ENCODE measurements around the gene TRAK1. TPM values are rescaled to one million over a fixed set of nuclear protein-coding genes. Genes with fewer than 3 reads are reported as not detected.

The TRAK1 gene
- total and polyA plus RNA-seq, 7 donors = 17.6 to 42.7 (median 31.8) TPM

DNA sequence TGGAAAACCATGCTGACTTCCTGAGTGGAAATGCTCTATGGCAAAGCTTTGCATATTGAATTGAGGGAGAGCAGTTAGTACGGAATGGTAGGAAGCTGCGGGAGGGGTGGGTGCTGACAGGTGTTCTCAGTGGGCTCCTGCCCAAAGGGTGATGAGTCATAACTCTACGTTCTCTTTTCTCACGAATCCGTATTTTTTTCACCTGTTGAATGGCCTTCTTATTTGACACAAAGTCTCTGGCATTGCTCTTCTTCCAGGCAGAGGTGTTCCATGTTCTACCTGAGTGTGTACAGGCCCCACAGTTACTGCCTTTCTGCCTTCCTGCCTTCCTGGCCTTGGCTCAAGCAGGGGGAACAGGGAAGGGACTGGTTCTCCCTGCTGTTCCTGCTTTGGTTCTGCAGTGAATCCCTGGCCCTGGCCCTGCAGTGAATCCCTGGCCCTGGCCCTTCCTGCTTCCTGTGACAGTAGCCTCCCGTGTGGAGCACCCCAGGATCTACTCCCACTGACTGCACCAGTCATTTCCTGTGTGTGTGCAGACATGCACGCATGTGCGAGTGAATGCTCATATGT is 31.9 kb downstream of the TRAK1 start:
- H3K9me3 ChIP-seq = no peaks in the 10 kb centered on the region
- H3K36me3 ChIP-seq = peaks cover 0 to 26% (median 6%) of the 10 kb centered on the region in 4 donors
- WGBS, 2 donors = 53 to 57% methylated on average over 8 of the region's 8 CpGs
- no peak overlapping the region for H3K4me3 ChIP-seq
- no peaks in the 10 kb centered on the region for H3K27me3 ChIP-seq
- H3K27ac ChIP-seq = no peak overlapping the region
- peaks cover 0 to 43% (median 30%) of the 10 kb centered on the region in 4 donors for H3K4me1 ChIP-seq
- intact Hi-C loops (cut with DNase I) = no loop called here
- peak; percentile 60 for DNase-seq
- TF ChIP-seq EP300 (IDR thresholded peaks at IDR 0.05) = no peak
- TF ChIP-seq POLR2A (IDR thresholded peaks at IDR 0.05) = no peak
- TF ChIP-seq POLR2AphosphoS5 (IDR thresholded peaks at IDR 0.05) = no peak
- TF ChIP-seq, protein P1, sequence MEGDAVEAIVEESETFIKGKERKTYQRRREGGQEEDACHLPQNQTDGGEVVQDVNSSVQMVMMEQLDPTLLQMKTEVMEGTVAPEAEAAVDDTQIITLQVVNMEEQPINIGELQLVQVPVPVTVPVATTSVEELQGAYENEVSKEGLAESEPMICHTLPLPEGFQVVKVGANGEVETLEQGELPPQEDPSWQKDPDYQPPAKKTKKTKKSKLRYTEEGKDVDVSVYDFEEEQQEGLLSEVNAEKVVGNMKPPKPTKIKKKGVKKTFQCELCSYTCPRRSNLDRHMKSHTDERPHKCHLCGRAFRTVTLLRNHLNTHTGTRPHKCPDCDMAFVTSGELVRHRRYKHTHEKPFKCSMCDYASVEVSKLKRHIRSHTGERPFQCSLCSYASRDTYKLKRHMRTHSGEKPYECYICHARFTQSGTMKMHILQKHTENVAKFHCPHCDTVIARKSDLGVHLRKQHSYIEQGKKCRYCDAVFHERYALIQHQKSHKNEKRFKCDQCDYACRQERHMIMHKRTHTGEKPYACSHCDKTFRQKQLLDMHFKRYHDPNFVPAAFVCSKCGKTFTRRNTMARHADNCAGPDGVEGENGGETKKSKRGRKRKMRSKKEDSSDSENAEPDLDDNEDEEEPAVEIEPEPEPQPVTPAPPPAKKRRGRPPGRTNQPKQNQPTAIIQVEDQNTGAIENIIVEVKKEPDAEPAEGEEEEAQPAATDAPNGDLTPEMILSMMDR (IDR thresholded peaks at IDR 0.05) = no peak

DNA sequence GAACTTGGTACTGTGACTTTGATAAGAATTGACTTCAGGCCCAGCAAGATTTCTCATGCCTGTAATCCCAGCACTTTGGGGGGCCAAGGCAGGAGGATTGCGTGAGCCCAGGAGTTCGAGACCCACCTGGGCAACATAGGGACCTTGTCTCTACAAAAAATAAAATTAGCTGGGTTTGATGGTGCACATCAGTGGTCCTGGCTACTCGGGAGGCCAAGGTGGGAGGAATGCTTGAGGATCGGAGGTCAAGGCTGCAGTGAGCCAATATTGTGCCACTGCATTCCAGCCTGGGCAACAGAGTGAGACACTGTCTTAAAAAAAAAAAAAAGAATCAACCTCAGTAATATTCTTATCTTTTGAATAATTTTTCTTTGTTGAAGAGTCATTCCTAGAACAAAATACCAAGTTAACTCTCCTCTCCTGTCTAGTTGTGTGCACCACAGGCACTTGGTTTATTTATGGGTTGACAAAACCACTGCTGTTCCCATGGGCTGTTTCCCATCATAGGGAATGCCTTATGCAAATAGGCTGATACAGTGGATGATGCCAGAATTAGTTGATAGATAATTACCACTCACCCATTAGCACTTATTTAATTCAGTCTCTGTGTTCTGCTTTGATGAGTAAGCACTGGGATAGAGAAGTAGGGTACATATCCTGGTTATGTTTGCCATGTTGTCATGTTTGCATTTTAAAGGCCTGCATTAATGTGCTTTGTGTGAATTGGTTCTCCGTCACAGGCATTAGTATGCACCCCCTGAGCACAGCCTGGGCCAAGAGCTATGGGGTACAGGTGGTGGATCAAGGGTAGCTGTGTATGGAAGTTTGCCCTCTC is 32.9 kb downstream of the TRAK1 start:
- Histone ChIP-seq H3K9me3 (no peaks in the 10 kb centered on the region), H3K27ac (no peak overlapping the region), H3K4me1 (peaks cover 0 to 40% (median 29%) of the 10 kb centered on the region in 4 donors), H3K36me3 (peaks cover 0 to 26% (median 6%) of the 10 kb centered on the region in 4 donors), H3K4me3 (no peak overlapping the region), H3K27me3 (no peaks in the 10 kb centered on the region)
- intact Hi-C loops (cut with DNase I) = no loop called here
- TF ChIP-seq POLR2A (IDR thresholded peaks at IDR 0.05) = no peak
- no peak for TF ChIP-seq POLR2AphosphoS5 (IDR thresholded peaks at IDR 0.05)
- no peak for TF ChIP-seq EP300 (IDR thresholded peaks at IDR 0.05)
- TF ChIP-seq, protein P1 (IDR thresholded peaks at IDR 0.05) = no peak
- peak; percentile 30 for DNase-seq
- 97% methylated on average over 5 of the region's 5 CpGs for WGBS, 2 donors

DNA sequence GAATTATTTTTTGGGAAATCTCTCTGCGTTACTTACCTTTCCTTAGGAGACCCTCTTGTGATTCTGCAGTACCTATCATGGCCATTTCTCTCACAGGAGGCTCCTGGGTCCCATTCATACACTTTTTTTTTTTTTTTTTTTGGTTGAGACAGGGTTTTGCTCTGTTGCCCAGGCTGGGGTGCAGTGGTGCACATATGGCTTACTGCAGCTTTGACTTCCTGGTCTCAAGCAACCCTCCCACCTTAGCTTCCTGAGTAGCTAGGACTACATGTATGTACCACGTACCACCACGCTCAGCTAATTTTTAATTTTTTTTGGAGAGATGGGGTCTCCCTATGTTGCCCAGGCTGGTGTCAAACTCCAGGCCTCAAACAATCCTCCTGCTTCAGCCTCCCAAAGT is 36.1 kb downstream of the TRAK1 start:
- H3K4me3 ChIP-seq = no peak overlapping the region
- intact Hi-C loops (cut with DNase I) = no loop called here
- DNase-seq = no peak
- TF ChIP-seq, protein P1 (IDR thresholded peaks at IDR 0.05) = no peak
- TF ChIP-seq POLR2A (IDR thresholded peaks at IDR 0.05) (no peak), EP300 (IDR thresholded peaks at IDR 0.05) (no peak), POLR2AphosphoS5 (IDR thresholded peaks at IDR 0.05) (no peak)
- no peak overlapping the region for H3K27ac ChIP-seq
- H3K36me3 ChIP-seq = peaks cover 0 to 26% (median 6%) of the 10 kb centered on the region in 4 donors
- no peaks in the 10 kb centered on the region for H3K27me3 ChIP-seq
- no peaks in the 10 kb centered on the region for H3K9me3 ChIP-seq
- H3K4me1 ChIP-seq = peaks cover 0 to 29% (median 18%) of the 10 kb centered on the region in 4 donors
- WGBS, 2 donors = 83 to 98% methylated on average over 3 of the region's 3 CpGs

DNA sequence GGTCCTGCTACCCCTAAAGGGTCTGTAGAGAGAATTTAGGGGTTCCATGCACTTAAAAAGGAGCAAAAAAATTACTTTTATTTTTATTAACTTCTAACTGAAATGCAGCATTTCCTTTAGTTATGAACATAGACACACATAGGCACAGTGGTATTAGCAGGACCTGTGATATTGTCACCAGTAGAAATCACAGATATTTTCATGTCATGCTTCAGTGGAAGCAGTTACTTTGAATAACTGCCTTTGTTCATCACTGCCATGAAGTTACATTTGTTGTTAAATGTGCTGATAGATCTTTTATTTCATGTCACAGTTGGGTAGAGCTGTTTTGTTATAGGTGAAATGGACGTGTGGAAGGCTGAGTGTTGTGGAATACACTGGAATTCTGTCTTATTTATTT is 37.4 kb downstream of the TRAK1 start:
- peaks cover 0 to 17% (median 10%) of the 10 kb centered on the region in 4 donors for H3K4me1 ChIP-seq
- peaks cover 0 to 26% (median 6%) of the 10 kb centered on the region in 4 donors for H3K36me3 ChIP-seq
- H3K9me3 ChIP-seq = no peaks in the 10 kb centered on the region
- H3K4me3 ChIP-seq = no peak overlapping the region
- H3K27ac ChIP-seq = no peak overlapping the region
- no peak for TF ChIP-seq EP300 (IDR thresholded peaks at IDR 0.05)
- no peak for TF ChIP-seq POLR2AphosphoS5 (IDR thresholded peaks at IDR 0.05)
- TF ChIP-seq, protein P1 (IDR thresholded peaks at IDR 0.05) = no peak
- TF ChIP-seq POLR2A (IDR thresholded peaks at IDR 0.05) = no peak
- intact Hi-C loops (cut with DNase I) = no loop called here
- 35 to 60% methylated on average over 1 of the region's 1 CpG for WGBS, 2 donors
- no peak for DNase-seq
- H3K27me3 ChIP-seq = no peaks in the 10 kb centered on the region
